Measurements from ENCODE around the gene CNOT11.
"Not testable (repeated sequence)": the region's sequence is repeated elsewhere in the genome, so short reads cannot be mapped to it uniquely, and the experiment has no call there.

The CNOT11 gene

GRCh38 chr2:101252408-101253012, at the start of gene CNOT11:
TSS of gene CNOT11 (plus strand) at chr2:101252886. CDS start at chr2:101252965, 79 bp downstream.
- peak; percentile 99 for DNase-seq

GRCh38 chr2:101204400-101205115, 48.1 kb upstream of the CNOT11 start:
- DNase-seq, result no peak

- peak; percentile 18 for DNase-seq
Observed at GRCh38 chr2:101205521-101206479, 46.9 kb upstream of the CNOT11 start.

- DNase-seq, result no peak
Observed at GRCh38 chr2:101208830-101209229, 43.9 kb upstream of the CNOT11 start.

GRCh38 chr2:101219246-101219645, 33.4 kb upstream of the CNOT11 start:
- no peak for DNase-seq

- not testable (repeated sequence) for DNase-seq
Observed at GRCh38 chr2:101220091-101220490, 32.6 kb upstream of the CNOT11 start.

- peak; percentile 18 for DNase-seq
Observed at GRCh38 chr2:101223814-101224231, 28.9 kb upstream of the CNOT11 start.

- DNase-seq, result no peak
Observed at GRCh38 chr2:101230541-101231001, 22.1 kb upstream of the CNOT11 start.

- DNase-seq, result no peak
Observed at GRCh38 chr2:101231240-101231639, 21.4 kb upstream of the CNOT11 start.

- no peak for DNase-seq
Observed at GRCh38 chr2:101231937-101232730, 20.6 kb upstream of the CNOT11 start.

GRCh38 chr2:101232770-101233169, 19.9 kb upstream of the CNOT11 start:
- DNase-seq, result no peak

- DNase-seq, result no peak
Observed at GRCh38 chr2:101234169-101234938, 18.3 kb upstream of the CNOT11 start.

- DNase-seq, result not testable (repeated sequence)
Observed at GRCh38 chr2:101235956-101236355, 16.7 kb upstream of the CNOT11 start.

GRCh38 chr2:101237944-101238343, 14.7 kb upstream of the CNOT11 start:
- not testable (repeated sequence) for DNase-seq

GRCh38 chr2:101238930-101239759, 13.5 kb upstream of the CNOT11 start:
- DNase-seq, result no peak

GRCh38 chr2:101239760-101240118, 12.9 kb upstream of the CNOT11 start:
- not testable (repeated sequence) for DNase-seq

GRCh38 chr2:101240694-101241093, 12.0 kb upstream of the CNOT11 start:
- DNase-seq, result not testable (repeated sequence)

GRCh38 chr2:101241158-101241557, 11.5 kb upstream of the CNOT11 start:
- no peak for DNase-seq

GRCh38 chr2:101244373-101244772, 8.3 kb upstream of the CNOT11 start:
- DNase-seq, result not testable (repeated sequence)

GRCh38 chr2:101244899-101245298, 7.8 kb upstream of the CNOT11 start:
- not testable (repeated sequence) for DNase-seq

- not testable (repeated sequence) for DNase-seq
Observed at GRCh38 chr2:101245468-101245867, 7.2 kb upstream of the CNOT11 start.

All from activated CD8-positive, alpha-beta memory T cell treated with anti-CD3 and anti-CD28 coated beads, Interleukin-2, amount 50 U/mL, for 4 hours (primary cell).